HG03066 (cell line): ENCODE results near the gene C11orf58.
A peak's percentile ranks its signal among the peaks of the same experiment; 100 is the strongest.

Source experiments
- ATAC-seq: cut with Tn5 transposase; IDR thresholded peaks from one replicate; pipeline ENCODE4 v1.9.1; 2021; ENCODE audit warnings: low read depth; ENCODE audit not compliant: unreplicated experiment

The C11orf58 gene

GRCh38 chr11:16738193-16738946, at the start of gene C11orf58:
TSS of gene C11orf58 (plus strand) at chr11:16738647. CDS start at chr11:16738779, 132 bp downstream.
- ATAC-seq, result peak; percentile 95

DNA sequence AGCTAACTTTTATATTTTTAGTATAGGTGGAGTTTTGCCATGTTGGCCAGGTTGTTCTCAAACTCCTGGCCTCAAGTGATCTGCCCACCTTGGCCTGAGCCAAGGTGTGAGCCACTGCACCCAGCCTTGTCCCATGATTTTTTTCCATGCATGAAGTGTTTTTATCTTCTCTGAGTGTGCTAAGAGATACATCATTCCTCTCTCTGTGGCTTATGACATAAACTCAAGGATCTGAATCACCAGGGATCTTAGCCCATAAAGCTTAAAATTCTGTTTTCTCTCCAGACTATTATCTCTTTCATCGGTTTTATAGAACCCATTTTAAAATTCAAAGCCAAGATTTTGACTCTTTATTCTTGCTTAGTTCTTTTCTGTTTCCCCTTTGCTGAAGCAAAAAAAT, 48.4 kb upstream of the C11orf58 start:
- no peak for ATAC-seq

DNA sequence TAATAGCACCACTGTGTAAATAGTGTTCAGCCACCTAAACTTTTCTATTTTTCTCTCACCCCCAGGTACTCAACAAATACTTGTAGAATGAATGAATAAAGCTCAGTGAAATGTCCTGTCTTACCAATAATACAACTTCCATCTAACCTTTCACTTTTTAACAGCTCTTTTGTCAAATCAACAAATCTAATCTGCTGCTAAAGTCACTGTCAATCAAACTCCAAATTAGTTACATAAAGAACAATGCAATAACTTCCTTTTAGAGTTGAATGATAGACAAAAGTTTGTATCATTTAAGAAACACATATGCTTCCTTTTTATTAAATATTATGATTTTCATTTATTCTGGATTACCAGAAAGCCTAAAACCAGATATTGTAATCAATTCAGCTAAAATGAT, 34.7 kb upstream of the C11orf58 start:
- ATAC-seq, result no peak

- no peak for ATAC-seq
Observed at GRCh38 chr11:16713594-16713993, 24.9 kb upstream of the C11orf58 start.

GRCh38 chr11:16722581-16723344, 15.7 kb upstream of the C11orf58 start:
- no peak for ATAC-seq

DNA sequence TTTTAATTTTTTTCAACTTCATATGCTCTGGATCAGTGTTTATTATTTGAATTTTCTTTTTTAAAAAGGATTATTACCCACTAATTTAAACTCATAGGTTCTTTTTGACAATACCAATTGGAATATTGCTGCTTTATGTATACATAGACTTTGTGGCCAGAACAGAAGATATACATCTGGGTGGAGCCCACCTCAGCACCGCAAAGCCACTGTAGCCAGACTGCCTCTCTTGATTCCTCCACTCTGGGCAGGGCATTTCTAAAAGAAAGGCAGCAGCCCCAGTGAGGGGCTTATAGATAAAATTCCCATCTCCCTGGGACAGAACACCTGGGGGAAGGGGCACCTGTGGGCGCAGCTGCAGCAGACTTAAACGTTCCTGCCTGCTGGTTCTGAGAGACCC, 10.6 kb upstream of the C11orf58 start:
- no peak for ATAC-seq

DNA sequence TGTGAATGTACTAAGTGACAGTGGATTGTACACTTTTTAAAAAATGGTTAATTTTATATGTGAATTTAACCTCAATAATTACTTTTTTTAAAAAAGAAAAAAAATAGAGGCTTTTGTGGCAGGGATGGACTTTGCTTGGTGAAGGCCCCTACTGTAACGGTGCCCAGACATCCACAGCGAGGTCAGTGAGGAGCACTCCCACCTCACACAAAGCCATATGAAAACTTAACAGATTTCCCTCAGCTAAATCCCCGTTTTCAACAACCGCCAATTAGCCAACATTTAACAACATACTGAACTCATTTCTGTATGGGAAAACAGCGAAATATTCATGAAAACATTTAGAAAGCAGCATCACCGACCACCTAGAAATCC, 642 bp upstream of the C11orf58 start:
- ATAC-seq, result peak; percentile 17

DNA sequence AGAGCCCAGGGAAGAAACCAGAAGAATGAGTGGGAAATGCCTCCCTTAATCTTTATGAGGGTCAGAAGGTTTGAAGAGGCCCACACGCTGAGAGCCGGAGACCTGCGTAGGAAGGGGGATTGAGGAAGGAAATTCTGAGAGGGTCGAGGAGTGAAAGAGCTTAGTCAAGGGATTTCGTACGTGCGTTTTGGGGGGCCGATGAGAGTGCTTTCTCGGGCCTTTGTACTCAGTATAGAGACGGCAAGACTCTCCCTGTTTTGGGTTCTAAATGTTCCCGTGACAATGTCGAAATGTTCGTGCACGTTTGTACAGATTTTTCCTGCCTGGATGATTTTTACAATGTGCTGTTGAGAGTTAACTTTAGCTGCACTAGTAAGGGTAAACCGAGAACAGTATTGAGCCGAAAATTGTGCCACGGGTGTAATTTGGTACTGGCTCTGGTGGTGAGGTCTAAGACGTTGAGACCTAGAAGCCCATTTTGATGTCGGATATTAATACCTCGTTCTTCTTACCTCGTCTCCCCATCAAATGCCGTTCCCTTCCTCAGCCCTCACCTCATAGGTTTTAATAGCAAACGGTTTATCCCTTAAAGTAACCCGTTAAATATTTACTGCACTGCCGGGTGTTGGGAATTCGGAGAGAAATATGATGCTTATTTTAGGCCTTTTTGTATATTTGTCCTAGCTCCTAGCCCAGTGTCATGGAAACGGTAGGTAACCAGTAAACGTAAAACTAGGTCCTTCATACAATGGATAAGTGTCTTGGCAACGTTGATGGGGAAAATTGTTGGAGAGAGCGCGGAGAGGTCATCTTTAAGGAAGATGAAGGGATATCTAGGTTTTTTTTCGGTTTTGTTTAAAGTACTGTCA, 734 bp downstream of the C11orf58 start:
- no peak for ATAC-seq

GRCh38 chr11:16741473-16741872, 3.0 kb downstream of the C11orf58 start:
- no peak for ATAC-seq

DNA sequence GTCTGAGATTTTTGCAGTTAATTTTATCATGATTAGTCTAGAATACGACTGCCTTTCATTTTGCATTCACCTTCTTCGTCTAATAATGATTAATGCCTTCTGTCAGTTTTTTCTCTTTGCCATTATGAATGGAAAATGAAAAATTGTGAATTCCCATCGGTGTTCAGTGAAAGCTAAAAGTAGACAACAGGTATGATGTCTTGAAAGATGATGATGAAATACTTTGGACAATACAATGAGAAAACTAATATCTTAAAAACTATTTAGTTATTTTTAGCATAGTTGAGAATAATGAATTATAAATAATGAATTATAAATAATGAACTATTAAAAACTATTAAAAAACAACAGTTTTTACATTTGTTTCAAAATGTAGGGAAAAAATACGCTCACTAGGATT, 5.0 kb downstream of the C11orf58 start:
- no peak for ATAC-seq

- no peak for ATAC-seq
Observed at GRCh38 chr11:16744128-16744725, 5.8 kb downstream of the C11orf58 start.

DNA sequence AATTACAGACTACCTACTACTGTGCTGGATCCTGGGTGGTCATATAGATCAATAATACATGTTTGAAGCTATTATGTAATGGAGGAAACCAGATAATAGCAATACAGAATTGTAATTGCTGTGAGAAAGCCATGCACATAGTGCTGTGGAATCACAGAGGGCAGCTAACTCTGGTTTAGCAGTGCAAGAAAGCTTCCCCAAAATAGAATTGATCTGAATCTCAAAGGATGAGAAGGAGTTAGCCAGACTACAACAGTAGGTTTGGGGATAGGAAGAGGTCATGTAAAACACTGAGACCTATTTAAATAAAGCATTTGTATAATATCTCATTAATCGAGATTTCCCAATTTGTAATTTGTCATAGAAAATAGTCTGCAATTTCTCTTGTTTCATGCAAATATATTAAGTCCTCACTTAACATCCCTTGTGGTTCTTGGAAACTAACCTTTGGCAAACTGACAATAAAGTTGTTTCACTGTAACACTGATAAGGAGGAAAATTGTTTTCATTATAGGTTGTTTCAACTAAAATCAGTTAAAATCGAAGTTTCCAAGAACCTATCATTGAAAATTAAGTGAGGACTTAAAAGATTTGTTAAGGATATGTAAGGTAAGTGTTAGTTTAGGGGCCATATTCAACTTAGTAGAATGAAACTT, 7.6 kb downstream of the C11orf58 start:
- ATAC-seq, result no peak

DNA sequence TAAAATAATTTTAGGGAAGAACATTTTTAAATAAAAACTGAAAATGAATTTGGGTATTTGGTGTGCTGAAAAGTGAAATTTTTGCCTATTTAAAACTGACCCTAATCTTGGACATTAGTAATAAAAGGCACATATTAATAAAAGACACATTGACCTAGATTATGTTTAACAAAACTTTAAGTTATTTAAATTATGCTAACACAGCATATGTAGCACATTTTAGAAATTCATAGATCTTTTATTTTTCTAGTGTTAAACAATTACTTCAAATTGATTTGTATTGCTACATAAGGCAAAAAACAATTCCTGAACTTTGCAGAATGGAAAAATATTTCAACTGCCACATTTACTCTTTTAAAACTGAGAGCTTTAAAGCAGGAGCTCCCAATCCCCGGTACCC, 10.6 kb downstream of the C11orf58 start:
- no peak for ATAC-seq

- no peak for ATAC-seq
Observed at GRCh38 chr11:16749666-16750065, 11.2 kb downstream of the C11orf58 start.

DNA sequence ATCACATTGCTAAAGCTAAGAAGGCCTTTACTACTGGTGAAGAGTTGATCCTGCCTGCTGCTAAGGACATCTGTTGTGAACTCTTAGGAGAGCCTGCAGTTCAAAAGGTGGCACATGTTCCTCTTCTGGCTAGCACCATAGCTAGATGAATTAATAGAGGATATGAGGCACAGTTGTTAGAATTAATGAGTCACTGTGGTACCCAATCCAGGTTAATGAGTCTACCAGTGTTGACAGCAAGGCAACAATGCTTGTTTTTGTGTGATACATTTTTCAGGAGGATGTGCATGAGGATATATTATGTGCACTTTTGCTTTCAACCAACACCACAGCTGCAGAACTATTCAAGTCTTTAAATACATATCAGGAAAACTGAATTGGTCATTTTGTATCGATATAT, 12.0 kb downstream of the C11orf58 start:
- no peak for ATAC-seq

DNA sequence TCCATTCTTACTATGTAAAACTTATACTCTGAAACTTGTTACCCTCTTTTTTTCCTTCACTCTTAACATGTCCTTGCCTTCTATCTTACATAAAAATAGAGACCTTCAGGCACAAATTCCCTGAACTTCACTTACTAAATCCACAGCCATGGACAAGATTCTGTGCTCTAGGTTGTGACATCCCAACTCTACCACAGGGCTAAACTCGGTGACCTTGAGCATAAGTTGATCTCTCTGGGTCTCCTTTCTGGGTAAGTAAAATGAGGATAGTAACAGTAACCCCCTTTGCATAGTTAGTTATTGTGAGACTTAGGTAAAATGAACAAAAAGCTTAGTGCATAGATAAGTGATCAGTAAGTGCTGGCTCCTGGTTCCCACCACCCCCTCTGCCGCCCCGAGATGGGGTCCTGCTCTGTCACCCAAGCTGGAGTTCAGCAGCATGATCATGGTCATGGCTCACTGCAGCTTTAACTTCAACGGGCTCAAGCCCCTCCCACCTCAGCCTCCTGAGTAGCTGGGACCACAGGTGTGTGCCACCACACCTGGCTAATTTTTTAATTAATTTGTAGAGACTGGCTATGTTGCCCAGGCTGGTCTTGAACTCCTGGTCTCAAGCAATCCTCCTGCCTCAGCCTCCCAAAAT, 20.1 kb downstream of the C11orf58 start:
- ATAC-seq, result no peak

- no peak for ATAC-seq
Observed at GRCh38 chr11:16759857-16760508, 21.5 kb downstream of the C11orf58 start.

GRCh38 chr11:16763746-16764145, 25.3 kb downstream of the C11orf58 start:
- no peak for ATAC-seq

DNA sequence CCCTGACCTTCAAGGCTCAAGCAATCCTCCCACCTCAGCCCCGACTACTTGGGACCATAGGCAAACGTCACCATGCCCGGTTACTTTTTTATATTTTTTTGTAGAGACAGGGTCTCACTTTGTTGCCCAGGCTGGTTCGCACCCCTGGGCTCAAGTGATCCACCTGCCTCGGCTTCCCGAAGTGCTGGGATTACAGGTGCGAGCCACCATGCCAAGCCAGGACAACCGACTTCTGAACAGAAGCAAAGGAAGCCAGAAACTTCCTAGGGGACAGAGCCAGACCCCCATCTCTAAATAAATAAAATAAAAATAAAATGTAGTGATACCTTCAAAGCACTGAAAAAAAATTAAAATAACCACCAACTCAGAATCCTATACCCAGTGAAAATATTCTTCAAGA, 26.4 kb downstream of the C11orf58 start:
- ATAC-seq, result no peak
